PC-9 (cell line): Measurements from ENCODE around the gene IVNS1ABP. TPM values are rescaled to one million over a fixed set of nuclear protein-coding genes. Genes with fewer than 3 reads are reported as not detected.
"Not testable (repeated sequence)": the region's sequence is repeated elsewhere in the genome, so short reads cannot be mapped to it uniquely, and the experiment has no call there.

Experiments
- BruUV-seq: library from RNA; stranded (reverse); fragments of 400-500 nt; replicated peaks from 2 replicates; lab custom pipeline; 2021; lab: Mats Ljungman, UMichigan
- CTCF ChIA-PET: fragments of 300-600 bp; sonication (Branson Sonifier 250); formaldehyde crosslinking; loops from one replicate; lab custom pipeline; 2022; ENCODE audit warnings: antibody characterized with exemption; lab: Charles Lee
- POLR2A ChIA-PET: fragments of 300-600 bp; sonication (Branson Sonifier 250); formaldehyde crosslinking; loops from one replicate; lab custom pipeline; 2022; ENCODE audit warnings: antibody characterized with exemption; ENCODE audit not compliant: unreplicated experiment; lab: Charles Lee
- DNase-seq, 2 experiments: peaks; one replicate each; pipeline versions ENCODE4 v3.0.0 to v3.0.0-alpha.2; 2015 to 2022; ENCODE audit warnings: mixed read lengths in 1 of 2
- H2AFZ ChIP-seq: fragments of 200-600 bp; sonication (generic); 2 replicates; pipeline ENCODE4 v1.8.1; 2017; ENCODE audit warnings: antibody characterized with exemption
- H3F3A ChIP-seq: fragments of 200-600 bp; sonication (generic); 2 replicates; pipeline ENCODE4 v1.8.1; 2017; ENCODE audit warnings: antibody characterized with exemption, mild to moderate bottlenecking, low read depth; ENCODE audit not compliant: insufficient read depth
- H3K27ac ChIP-seq: fragments of 200-600 bp; sonication (generic); 2 replicates; pipeline ENCODE4 v1.6.1; 2016; ENCODE audit warnings: mixed run types
- H3K27me3 ChIP-seq: fragments of 200-600 bp; sonication (generic); 2 replicates; pipeline ENCODE4 v1.6.1; 2016; ENCODE audit warnings: low read depth, mixed run types; ENCODE audit not compliant: insufficient read depth
- H3K36me3 ChIP-seq: fragments of 200-600 bp; sonication (generic); 2 replicates; pipeline ENCODE4 v1.6.1; 2016; ENCODE audit warnings: low read depth, mixed run types
- H3K4me1 ChIP-seq: fragments of 200-600 bp; sonication (generic); replicated peaks from 2 replicates; pipeline ENCODE4 v1.6.1; 2016; ENCODE audit warnings: mixed run types; ENCODE audit not compliant: insufficient read depth
- H3K4me2 ChIP-seq: fragments of 200-600 bp; sonication (generic); 2 replicates; pipeline ENCODE4 v1.6.1; 2017; ENCODE audit warnings: mixed run types
- H3K4me3 ChIP-seq: fragments of 200-600 bp; sonication (generic); 2 replicates; pipeline ENCODE4 v1.6.1; 2016; ENCODE audit warnings: mixed run types
- H3K79me2 ChIP-seq: fragments of 200-600 bp; sonication (generic); 2 replicates; pipeline ENCODE4 v1.6.1; 2017; ENCODE audit warnings: low read depth, mixed run types
- H3K9me2 ChIP-seq: fragments of 200-600 bp; sonication (generic); 2 replicates; pipeline ENCODE4 v1.8.1; 2017; ENCODE audit warnings: mild to moderate bottlenecking; ENCODE audit not compliant: insufficient read depth
- H3K9me3 ChIP-seq: fragments of 200-600 bp; sonication (generic); 2 replicates; pipeline ENCODE4 v1.8.1; 2016; ENCODE audit warnings: low read depth; ENCODE audit not compliant: insufficient read depth
- H4K20me1 ChIP-seq: fragments of 200-600 bp; sonication (generic); 2 replicates; pipeline ENCODE4 v1.8.1; 2017; ENCODE audit not compliant: insufficient read depth
- EZH2 ChIP-seq: fragments of 200-600 bp; sonication (generic); IDR thresholded peaks from 2 replicates; pipeline ENCODE4 v1.8.0; 2017; ENCODE audit warnings: antibody characterized with exemption, low read depth
- intact Hi-C: fragments of 100-400 bp; cut with micrococcal nuclease; formaldehyde crosslinking; loops from one replicate; pipeline ENCODE4 v1.10.0; 2022; ENCODE audit not compliant: unreplicated experiment
- total RNA-seq: library from RNA; stranded (reverse); gene quantifications from 2 replicates; pipeline ENCODE4 v1.2.3, GENCODE V29; 2021
- TF ChIP-seq, protein P1 (sequence below): fragments of 200-600 bp; sonication (generic); conservative IDR thresholded peaks from 2 replicates; pipeline ENCODE4 v1.6.1; 2017; ENCODE audit warnings: mixed run types, antibody characterized with exemption, mild to moderate bottlenecking, moderate library complexity

The IVNS1ABP gene
- total RNA-seq, 1 experiment from 2014 or later, result 38.8 TPM

- no peak for DNase-seq
- no peaks in the 10 kb centered on the region for H3F3A ChIP-seq
- CTCF ChIA-PET, result no interaction called here
These were observed 8.4 kb upstream of the IVNS1ABP start for GRCh38 chr1:185325413-185325812.

DNA sequence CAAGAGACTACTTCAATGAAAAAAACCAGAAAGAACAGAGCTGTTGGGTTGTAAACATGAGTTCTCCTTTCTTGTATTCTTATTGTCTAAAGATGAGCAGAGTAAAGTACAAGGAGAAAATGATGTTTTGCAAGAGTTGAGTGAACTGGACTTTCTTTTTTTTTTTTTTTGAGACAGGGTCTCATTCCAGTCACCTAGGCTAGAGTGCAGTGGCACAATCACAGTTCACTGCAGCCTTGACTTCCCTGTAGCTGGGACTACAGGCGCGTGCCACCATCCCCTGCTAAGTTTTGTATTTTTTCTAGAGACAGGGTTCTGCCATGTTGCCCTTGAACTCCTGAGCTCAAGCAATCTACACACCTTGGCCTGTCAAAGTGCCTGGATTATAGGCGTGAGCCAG, 7.1 kb upstream of the IVNS1ABP start:
- Histone ChIP-seq H3K27ac (no peak overlapping the region), H4K20me1 (no peaks in the 10 kb centered on the region), H3K4me2 (no peak overlapping the region), H3K79me2 (no peaks in the 10 kb centered on the region), H3K9me2 (no peaks in the 10 kb centered on the region), H3K9me3 (no peaks in the 10 kb centered on the region), H2AFZ (no peak overlapping the region), H3F3A (no peaks in the 10 kb centered on the region), H3K4me1 (0 out of 2 replicates have a peak, but pooled peaks cover 2% of the 10 kb centered on the region), H3K36me3 (no peaks in the 10 kb centered on the region), H3K27me3 (no peaks in the 10 kb centered on the region), H3K4me3 (no peak overlapping the region)
- ChIA-PET POLR2A (no interaction called here), CTCF (interaction anchor here (0.6 kb wide), 1 partner anchor 85 kb away, joined by 3 read pairs; no protein-coding TSS in a partner anchor)
- intact Hi-C loops, result no loop called here
- no TSS peak for BruUV-seq
- no peak for TF ChIP-seq EZH2
- TF ChIP-seq, protein P1, sequence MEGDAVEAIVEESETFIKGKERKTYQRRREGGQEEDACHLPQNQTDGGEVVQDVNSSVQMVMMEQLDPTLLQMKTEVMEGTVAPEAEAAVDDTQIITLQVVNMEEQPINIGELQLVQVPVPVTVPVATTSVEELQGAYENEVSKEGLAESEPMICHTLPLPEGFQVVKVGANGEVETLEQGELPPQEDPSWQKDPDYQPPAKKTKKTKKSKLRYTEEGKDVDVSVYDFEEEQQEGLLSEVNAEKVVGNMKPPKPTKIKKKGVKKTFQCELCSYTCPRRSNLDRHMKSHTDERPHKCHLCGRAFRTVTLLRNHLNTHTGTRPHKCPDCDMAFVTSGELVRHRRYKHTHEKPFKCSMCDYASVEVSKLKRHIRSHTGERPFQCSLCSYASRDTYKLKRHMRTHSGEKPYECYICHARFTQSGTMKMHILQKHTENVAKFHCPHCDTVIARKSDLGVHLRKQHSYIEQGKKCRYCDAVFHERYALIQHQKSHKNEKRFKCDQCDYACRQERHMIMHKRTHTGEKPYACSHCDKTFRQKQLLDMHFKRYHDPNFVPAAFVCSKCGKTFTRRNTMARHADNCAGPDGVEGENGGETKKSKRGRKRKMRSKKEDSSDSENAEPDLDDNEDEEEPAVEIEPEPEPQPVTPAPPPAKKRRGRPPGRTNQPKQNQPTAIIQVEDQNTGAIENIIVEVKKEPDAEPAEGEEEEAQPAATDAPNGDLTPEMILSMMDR, result no peak
- DNase-seq, result no peak

More at GRCh38 chr1:185325413-185325812, 8.4 kb upstream of the IVNS1ABP start:
- POLR2A ChIA-PET, result no interaction called here
- BruUV-seq, result no TSS peak
- TF ChIP-seq EZH2, result no peak
- TF ChIP-seq, protein P1, result no peak
- Histone ChIP-seq H3K27ac (no peak overlapping the region), H3K79me2 (no peaks in the 10 kb centered on the region), H3K36me3 (no peaks in the 10 kb centered on the region), H3K9me3 (no peaks in the 10 kb centered on the region), H3K4me2 (no peak overlapping the region), H3K27me3 (no peaks in the 10 kb centered on the region), H2AFZ (no peak overlapping the region), H3K4me1 (no peaks in the 10 kb centered on the region), H3K9me2 (no peaks in the 10 kb centered on the region), H4K20me1 (no peaks in the 10 kb centered on the region), H3K4me3 (no peak overlapping the region)
- intact Hi-C loops, result no loop called here

DNA sequence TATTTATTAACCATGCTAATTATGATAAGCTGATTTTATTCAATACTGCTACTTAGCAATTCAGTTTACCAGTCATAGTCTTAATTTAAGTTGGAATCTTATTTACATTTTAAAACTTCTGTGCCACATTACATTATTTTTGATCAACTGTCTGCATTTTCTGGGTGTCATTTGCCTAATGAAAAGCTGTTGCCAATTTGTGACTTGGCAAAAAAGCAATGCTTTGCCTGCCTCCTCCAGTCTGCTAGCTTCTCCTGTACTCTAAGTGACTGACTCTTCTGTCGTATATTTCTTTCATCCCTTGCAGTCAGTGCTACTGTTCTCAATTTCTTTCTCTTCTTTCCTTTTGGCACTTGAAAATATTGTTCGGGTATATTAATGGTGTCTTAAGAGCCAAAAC, 5.6 kb upstream of the IVNS1ABP start:
- Histone ChIP-seq H3K9me2 (no peaks in the 10 kb centered on the region), H2AFZ (no peak overlapping the region), H3K27ac (no peak overlapping the region), H3K4me3 (no peak overlapping the region), H3K36me3 (no peaks in the 10 kb centered on the region), H3F3A (peaks cover 7% of the 10 kb centered on the region; the same call in 1 of the 2 replicates), H4K20me1 (no peaks in the 10 kb centered on the region), H3K27me3 (no peaks in the 10 kb centered on the region), H3K79me2 (no peaks in the 10 kb centered on the region), H3K4me1 (0 out of 2 replicates have a peak, but pooled peaks cover 15% of the 10 kb centered on the region), H3K4me2 (no peak overlapping the region), H3K9me3 (no peaks in the 10 kb centered on the region)
- intact Hi-C loops, result no loop called here
- ChIA-PET POLR2A (no interaction called here), CTCF (no interaction called here)
- BruUV-seq, result no TSS peak
- no peak for DNase-seq
- TF ChIP-seq EZH2, result no peak

- H3K27me3 ChIP-seq, H3K27ac ChIP-seq, H3K4me2 ChIP-seq, intact Hi-C loops, CTCF ChIA-PET, H2AFZ ChIP-seq, POLR2A ChIA-PET, DNase-seq, H3K9me3 ChIP-seq, H3F3A ChIP-seq, H4K20me1 ChIP-seq, H3K36me3 ChIP-seq, BruUV-seq, H3K79me2 ChIP-seq, H3K4me3 ChIP-seq, H3K9me2 ChIP-seq: not testable (repeated sequence)
- H3K4me1 ChIP-seq, result 0 out of 2 replicates have a peak, but pooled peaks cover 15% of the 10 kb centered on the region
These were observed 4.7 kb upstream of the IVNS1ABP start for GRCh38 chr1:185321653-185322221.

DNA sequence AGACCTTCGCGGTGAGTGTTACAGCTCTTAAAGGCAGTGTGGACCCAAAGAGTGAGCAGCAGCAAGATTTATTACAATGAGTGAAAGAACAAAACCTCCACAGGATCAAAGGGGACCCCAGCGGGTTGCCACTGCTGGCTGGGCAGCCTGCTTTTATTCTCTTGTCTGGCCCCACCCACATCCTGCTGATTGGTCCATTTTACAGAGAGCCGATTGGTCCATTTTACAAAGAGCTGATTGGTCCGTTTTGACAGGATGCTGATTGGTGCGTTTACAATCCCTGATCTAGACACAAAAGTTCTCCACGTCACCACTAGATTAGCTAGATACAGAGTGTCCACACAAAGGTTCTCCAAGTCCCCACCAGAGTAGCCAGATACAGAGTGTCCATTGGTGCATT, 4.1 kb upstream of the IVNS1ABP start:
- H4K20me1 ChIP-seq, H3K4me2 ChIP-seq, H2AFZ ChIP-seq, POLR2A ChIA-PET, BruUV-seq, DNase-seq, H3F3A ChIP-seq, H3K27ac ChIP-seq, H3K27me3 ChIP-seq, H3K4me3 ChIP-seq, intact Hi-C loops, H3K36me3 ChIP-seq, CTCF ChIA-PET, H3K9me3 ChIP-seq, H3K79me2 ChIP-seq, H3K9me2 ChIP-seq: not testable (repeated sequence)
- 0 out of 2 replicates have a peak, but pooled peaks cover 15% of the 10 kb centered on the region for H3K4me1 ChIP-seq
